HEK293 (cell line): ENCODE data around the gene FOXE3.

Source experiments
- CTCF ChIA-PET: fragments of 350-600 bp; formaldehyde crosslinking; extraction: SDS; loops from one replicate; lab custom pipeline; 2021; ENCODE audit warnings: antibody characterized with exemption; lab: Yijun Ruan, JAX
- POLR2A ChIA-PET: fragments of 300-600 bp; formaldehyde crosslinking; extraction: SDS; loops from one replicate; lab custom pipeline; 2020; ENCODE audit warnings: antibody characterized with exemption, inconsistent platforms; lab: Yijun Ruan, JAX
- H3K27ac ChIP-seq: fragments of 200-500 bp; sonication (Bioruptor generic); 2 replicates; pipeline ENCODE4 v1.5.1; 2014; ENCODE audit warnings: low read depth, low read length, control low read depth, inconsistent platforms; ENCODE audit errors: extremely low read depth
- H3K36me3 ChIP-seq, 2 experiments: fragments of 200-500 bp in 1 of 2; sonication (Bioruptor generic) in 1 of 2; 1 replicate in 1 of 2; 2 replicates in 1 of 2; pipeline ENCODE4 v1.5.1; 2014 to 2017; ENCODE audit warnings: inconsistent platforms in 2 of 2, low read length in 2 of 2; ENCODE audit not compliant: control insufficient read depth in 2 of 2, insufficient read depth in 1 of 2
- H3K4me1 ChIP-seq: fragments of 200-500 bp; sonication (Bioruptor generic); 2 replicates; pipeline ENCODE4 v1.5.1; 2014; ENCODE audit warnings: mild to moderate bottlenecking, low read length, inconsistent platforms; ENCODE audit not compliant: control insufficient read depth, insufficient read depth
- H3K4me3 ChIP-seq: 2 replicates; pipeline ENCODE4 v1.5.1; 2011; ENCODE audit warnings: low read depth, mild to moderate bottlenecking, control low read depth, low read length, moderate library complexity
- H3K9me3 ChIP-seq: fragments of 200-500 bp; sonication (Bioruptor generic); 2 replicates; pipeline ENCODE4 v1.5.1; 2014; ENCODE audit warnings: low read depth, low read length, inconsistent platforms; ENCODE audit not compliant: control insufficient read depth, insufficient read depth
- BCL11A ChIP-seq: fragments of 450-650 bp; formaldehyde crosslinking; IDR thresholded peaks from 2 replicates; pipeline ENCODE4 v1.5.1; 2016; ENCODE audit warnings: low read depth, missing biosample characterization, missing genetic modification characterization
- HIC1 ChIP-seq: fragments of 450-650 bp; formaldehyde crosslinking; IDR thresholded peaks from 2 replicates; pipeline ENCODE4 v1.5.1; 2016; ENCODE audit warnings: missing biosample characterization, missing genetic modification characterization
- HOXA7 ChIP-seq: sonication (generic); formaldehyde crosslinking; IDR thresholded peaks from 2 replicates; pipeline ENCODE4 v1.8.1; 2022; ENCODE audit warnings: missing genetic modification reagents, borderline replicate concordance
- PRDM4 ChIP-seq: fragments of 450-650 bp; formaldehyde crosslinking; IDR thresholded peaks from 2 replicates; pipeline ENCODE4 v1.5.1; 2017; ENCODE audit warnings: missing biosample characterization, missing genetic modification characterization
- PRDM6 ChIP-seq: fragments of 450-650 bp; formaldehyde crosslinking; IDR thresholded peaks from 2 replicates; pipeline ENCODE4 v1.5.1; 2017; ENCODE audit warnings: missing biosample characterization, missing genetic modification characterization
- ZFP37 ChIP-seq: fragments of 450-650 bp; formaldehyde crosslinking; IDR thresholded peaks from 2 replicates; pipeline ENCODE4 v1.5.1; 2016; ENCODE audit warnings: missing biosample characterization, missing genetic modification characterization
- ZFP41 ChIP-seq: fragments of 450-650 bp; formaldehyde crosslinking; IDR thresholded peaks from 2 replicates; pipeline ENCODE4 v1.5.1; 2016; ENCODE audit warnings: missing biosample characterization, missing genetic modification characterization, borderline replicate concordance
- ZNF133 ChIP-seq: fragments of 450-650 bp; formaldehyde crosslinking; IDR thresholded peaks from 2 replicates; pipeline ENCODE4 v1.5.1; 2016; ENCODE audit warnings: missing biosample characterization, missing genetic modification characterization
- ZNF202 ChIP-seq: fragments of 450-650 bp; formaldehyde crosslinking; IDR thresholded peaks from 2 replicates; pipeline ENCODE4 v1.5.1; 2016; ENCODE audit warnings: missing biosample characterization, missing genetic modification characterization, borderline replicate concordance
- ZNF23 ChIP-seq: fragments of 450-650 bp; formaldehyde crosslinking; IDR thresholded peaks from 2 replicates; pipeline ENCODE4 v1.5.1; 2016; ENCODE audit warnings: missing biosample characterization, missing genetic modification characterization, borderline replicate concordance
- ZNF433 ChIP-seq: fragments of 450-650 bp; formaldehyde crosslinking; IDR thresholded peaks from 2 replicates; pipeline ENCODE4 v1.5.1; 2016; ENCODE audit warnings: missing biosample characterization, missing genetic modification characterization, low read depth
- ZNF561 ChIP-seq: fragments of 450-650 bp; IDR thresholded peaks from 2 replicates; pipeline ENCODE4 v1.5.1; 2018; ENCODE audit warnings: missing biosample characterization, missing genetic modification characterization, borderline replicate concordance
- ZNF664 ChIP-seq: fragments of 450-650 bp; formaldehyde crosslinking; IDR thresholded peaks from 2 replicates; pipeline ENCODE4 v1.5.1; 2016; ENCODE audit warnings: missing biosample characterization, missing genetic modification characterization
- TF ChIP-seq, protein P1 (sequence below): sonication (generic); formaldehyde crosslinking; IDR thresholded peaks from 2 replicates; pipeline ENCODE4 v1.8.1; 2022; ENCODE audit warnings: mild to moderate bottlenecking, moderate library complexity, missing genetic modification reagents
- TF ChIP-seq, protein P2 (sequence below): fragments of 450-650 bp; formaldehyde crosslinking; IDR thresholded peaks from 2 replicates; pipeline ENCODE4 v1.5.1; 2016; ENCODE audit warnings: missing biosample characterization, missing genetic modification characterization
- TF ChIP-seq, protein P3 (sequence below): fragments of 450-650 bp; formaldehyde crosslinking; IDR thresholded peaks from 2 replicates; pipeline ENCODE4 v1.5.1; 2017; ENCODE audit warnings: missing biosample characterization, mild to moderate bottlenecking, missing genetic modification characterization, moderate library complexity

FOXE3 gene

DNA sequence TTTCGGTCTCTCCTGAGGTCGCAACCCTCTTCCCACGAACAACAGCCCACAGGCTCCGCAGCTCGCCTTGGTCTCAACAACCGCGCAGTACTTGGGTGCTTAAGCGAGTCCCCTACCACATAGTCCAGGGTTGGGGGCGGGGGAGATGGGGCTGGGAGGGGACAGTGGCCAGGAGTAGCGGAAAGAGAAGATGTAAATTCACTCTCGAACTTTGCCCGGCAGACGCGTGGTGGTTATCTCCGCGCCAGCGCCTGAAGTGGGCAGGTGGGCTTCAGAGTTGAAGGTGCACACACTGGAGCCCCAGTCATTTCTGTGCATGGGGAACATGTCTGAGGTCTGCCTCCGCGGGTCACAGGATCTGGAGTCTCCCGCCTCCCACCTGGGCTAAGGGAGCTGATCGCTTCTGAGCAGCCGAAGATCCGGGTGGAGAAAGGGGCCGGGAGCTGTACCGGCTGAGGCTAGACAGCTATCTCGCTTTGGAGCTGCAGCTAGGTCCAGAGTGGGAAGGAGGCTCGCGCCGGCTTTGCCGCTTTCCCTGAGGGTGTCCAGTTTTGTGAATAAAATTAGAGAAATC is 17.5 kb downstream of the FOXE3 start (continued):
- TF ChIP-seq PRDM4 (tag by site-specific recombination) (no peak), HOXA7 (no peak), ZNF23 (no peak), HIC1 (no peak), ZFP37 (no peak), PRDM6 (tag by site-specific recombination) (no peak), BCL11A (no peak), ZFP41 (tag by site-specific recombination) (no peak), ZNF561 (tag by site-specific recombination) (no peak), ZNF664 (tag by site-specific recombination) (no peak), ZNF202 (no peak), ZNF433 (tag by site-specific recombination) (no peak), ZNF133 (tag by site-specific recombination) (no peak)
- TF ChIP-seq, protein P1, sequence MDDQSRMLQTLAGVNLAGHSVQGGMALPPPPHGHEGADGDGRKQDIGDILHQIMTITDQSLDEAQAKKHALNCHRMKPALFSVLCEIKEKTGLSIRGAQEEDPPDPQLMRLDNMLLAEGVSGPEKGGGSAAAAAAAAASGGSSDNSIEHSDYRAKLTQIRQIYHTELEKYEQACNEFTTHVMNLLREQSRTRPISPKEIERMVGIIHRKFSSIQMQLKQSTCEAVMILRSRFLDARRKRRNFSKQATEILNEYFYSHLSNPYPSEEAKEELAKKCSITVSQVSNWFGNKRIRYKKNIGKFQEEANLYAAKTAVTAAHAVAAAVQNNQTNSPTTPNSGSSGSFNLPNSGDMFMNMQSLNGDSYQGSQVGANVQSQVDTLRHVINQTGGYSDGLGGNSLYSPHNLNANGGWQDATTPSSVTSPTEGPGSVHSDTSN: no peak
- TF ChIP-seq, protein P2, sequence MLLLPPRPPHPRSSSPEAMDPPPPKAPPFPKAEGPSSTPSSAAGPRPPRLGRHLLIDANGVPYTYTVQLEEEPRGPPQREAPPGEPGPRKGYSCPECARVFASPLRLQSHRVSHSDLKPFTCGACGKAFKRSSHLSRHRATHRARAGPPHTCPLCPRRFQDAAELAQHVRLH (tag by site-specific recombination): no peak

DNA sequence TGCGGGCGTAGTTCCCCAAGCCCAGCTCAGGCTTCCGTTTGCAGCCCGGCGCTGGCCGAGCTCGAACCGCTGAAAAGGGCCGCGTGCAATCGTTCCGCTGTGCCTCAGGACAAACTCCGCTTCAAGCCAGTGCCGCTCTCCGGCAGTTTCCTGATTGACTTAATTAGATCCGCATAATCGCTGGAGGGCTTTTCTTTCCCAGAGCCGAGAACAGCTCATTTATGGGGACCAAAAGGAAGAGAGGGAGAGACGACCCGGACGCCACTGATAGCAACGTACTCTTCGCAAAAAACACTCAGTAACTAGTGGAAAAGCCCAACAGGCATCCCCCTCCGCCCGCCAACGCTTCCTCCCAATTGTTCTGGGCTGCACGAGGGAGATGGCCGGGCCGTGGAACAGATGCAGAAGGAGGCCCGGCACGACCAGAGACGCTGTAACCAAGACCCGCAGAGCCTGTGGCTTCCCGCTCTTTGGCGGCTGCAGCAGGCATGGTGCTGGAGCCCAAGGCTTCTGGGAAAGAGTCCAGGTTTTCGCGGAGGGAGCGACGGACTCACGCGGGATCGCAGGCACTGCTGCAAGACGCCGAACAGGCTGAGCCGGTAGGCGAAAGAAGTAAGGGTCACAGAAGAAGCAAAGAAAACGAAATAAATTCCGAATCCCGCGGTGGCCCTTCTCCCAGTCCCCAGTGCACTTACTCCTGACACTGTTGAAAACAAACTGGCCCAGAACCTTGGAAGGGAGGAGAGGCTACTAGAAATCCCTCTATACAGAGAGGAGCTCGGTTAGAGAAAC is 18.2 kb downstream of the FOXE3 start:
- Histone ChIP-seq H3K9me3 (no peaks in the 10 kb centered on the region), H3K36me3 (peaks cover 4 to 43% of the 10 kb centered on the region in 2 experiments; a peak in 1 of 3 replicates), H3K4me1 (no peaks in the 10 kb centered on the region), H3K4me3 (no peak overlapping the region), H3K27ac (no peak overlapping the region)
- no peak for TF ChIP-seq BCL11A
- TF ChIP-seq, protein P3, sequence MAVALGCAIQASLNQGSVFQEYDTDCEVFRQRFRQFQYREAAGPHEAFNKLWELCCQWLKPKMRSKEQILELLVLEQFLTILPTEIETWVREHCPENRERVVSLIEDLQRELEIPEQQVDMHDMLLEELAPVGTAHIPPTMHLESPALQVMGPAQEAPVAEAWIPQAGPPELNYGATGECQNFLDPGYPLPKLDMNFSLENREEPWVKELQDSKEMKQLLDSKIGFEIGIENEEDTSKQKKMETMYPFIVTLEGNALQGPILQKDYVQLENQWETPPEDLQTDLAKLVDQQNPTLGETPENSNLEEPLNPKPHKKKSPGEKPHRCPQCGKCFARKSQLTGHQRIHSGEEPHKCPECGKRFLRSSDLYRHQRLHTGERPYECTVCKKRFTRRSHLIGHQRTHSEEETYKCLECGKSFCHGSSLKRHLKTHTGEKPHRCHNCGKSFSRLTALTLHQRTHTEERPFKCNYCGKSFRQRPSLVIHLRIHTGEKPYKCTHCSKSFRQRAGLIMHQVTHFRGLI (tag by site-specific recombination): 0 out of 2 replicates have a peak, but pooled peaks have one; percentile 31
- ChIA-PET POLR2A (no interaction called here), CTCF (interaction anchor here (0.6 to 9.7 kb wide), 17 partner anchors 9 to 293 kb away, joined by 3 to 120 read pairs (median 4); no protein-coding TSS in a partner anchor)
